NCI-H128 (cell line): ENCODE data around the gene PLSCR3.

Source experiments
- DNase-seq: peaks from one replicate; lab custom pipeline; 2025; ENCODE audit not compliant: unreplicated experiment; lab: John Stamatoyannopoulos, UW

The PLSCR3 gene

GRCh38 chr17:7426896-7427489 is 32.7 kb upstream of the PLSCR3 start:
- no peak for DNase-seq

DNA sequence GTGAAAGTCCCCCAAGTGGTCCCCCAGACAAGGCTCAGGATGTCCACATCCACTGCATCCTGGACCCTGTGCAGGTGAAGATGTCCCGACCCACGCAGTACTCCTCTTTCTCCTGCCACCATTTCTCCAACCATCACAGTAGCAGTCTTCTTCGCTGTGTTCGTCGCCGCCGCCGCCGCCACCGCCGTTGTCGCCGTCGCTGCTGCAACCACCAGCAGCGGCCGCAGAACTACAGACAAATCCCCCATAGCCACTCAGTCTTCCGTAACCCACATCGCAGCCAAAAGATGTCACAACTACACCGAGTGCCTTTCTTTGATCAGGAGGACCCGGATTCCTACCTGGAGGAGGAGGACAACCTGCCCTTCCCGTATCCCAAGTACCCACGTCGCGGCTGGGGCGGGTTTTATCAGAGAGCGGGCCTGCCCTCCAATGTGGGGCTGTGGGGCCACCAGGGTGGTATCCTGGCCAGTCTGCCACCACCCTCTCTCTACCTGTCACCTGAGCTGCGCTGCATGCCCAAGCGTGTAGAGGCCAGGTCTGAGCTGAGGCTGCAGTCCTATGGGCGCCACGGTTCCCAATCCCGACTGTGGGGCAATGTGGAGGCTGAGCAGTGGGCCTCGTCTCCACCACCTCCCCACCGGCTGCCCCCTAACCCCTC is 32.0 kb upstream of the PLSCR3 start:
- DNase-seq = no peak

DNA sequence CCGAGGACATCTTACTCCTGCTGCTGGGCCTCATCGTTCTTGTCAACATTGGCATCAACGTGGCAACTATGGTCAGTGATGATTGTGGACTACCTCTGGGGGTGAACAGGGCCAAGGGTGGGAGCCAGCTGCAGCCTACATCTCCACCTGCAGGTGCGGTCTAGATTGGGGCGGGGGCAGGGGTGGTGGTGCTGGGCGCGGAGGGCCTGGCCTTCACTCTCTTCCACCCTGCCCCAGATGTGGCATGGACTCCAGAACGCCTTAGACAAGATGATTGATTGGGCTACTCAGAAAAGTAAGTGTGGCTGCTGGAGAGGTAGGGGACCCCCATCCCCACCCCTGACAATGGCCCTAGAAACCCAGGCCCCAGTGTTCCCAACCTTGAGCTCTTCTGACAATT is 31.4 kb upstream of the PLSCR3 start:
- no peak for DNase-seq

- DNase-seq = no peak
Measured at GRCh38 chr17:7425316-7425715, 31.0 kb upstream of the PLSCR3 start, which contains the start of gene SPEM2. Gene SPEM2 (plus strand): TSS chr17:7425616. CDS start chr17:7425689, 73 bp downstream.

DNA sequence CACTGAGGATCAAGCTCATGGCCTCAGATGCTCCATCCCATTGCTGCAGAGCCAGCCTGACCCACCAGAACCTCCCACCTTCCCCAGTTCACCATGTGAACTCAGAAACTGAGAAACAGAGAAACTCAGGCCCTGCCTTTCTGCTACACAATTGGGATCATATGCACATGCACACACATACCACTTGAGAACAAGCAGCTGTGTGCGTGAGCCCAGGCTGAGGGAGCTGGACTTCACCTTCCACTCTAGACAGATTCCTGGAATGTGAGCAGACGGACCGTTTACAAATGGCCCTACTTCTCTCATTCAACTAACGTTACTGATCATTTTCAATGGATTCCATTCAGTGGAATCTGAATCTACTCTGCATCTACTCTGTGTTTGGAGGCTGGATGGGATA is 29.4 kb upstream of the PLSCR3 start:
- no peak for DNase-seq

GRCh38 chr17:7421186-7421585 is 26.9 kb upstream of the PLSCR3 start:
- no peak for DNase-seq

- no peak for DNase-seq
Measured at GRCh38 chr17:7419819-7420610, 25.7 kb upstream of the PLSCR3 start, which contains the start of gene SPEM1. Gene SPEM1 (plus strand): TSS chr17:7420324. CDS start chr17:7420385, 61 bp downstream.

- DNase-seq = no peak
Measured at GRCh38 chr17:7418472-7419152, 24.3 kb upstream of the PLSCR3 start.

DNA sequence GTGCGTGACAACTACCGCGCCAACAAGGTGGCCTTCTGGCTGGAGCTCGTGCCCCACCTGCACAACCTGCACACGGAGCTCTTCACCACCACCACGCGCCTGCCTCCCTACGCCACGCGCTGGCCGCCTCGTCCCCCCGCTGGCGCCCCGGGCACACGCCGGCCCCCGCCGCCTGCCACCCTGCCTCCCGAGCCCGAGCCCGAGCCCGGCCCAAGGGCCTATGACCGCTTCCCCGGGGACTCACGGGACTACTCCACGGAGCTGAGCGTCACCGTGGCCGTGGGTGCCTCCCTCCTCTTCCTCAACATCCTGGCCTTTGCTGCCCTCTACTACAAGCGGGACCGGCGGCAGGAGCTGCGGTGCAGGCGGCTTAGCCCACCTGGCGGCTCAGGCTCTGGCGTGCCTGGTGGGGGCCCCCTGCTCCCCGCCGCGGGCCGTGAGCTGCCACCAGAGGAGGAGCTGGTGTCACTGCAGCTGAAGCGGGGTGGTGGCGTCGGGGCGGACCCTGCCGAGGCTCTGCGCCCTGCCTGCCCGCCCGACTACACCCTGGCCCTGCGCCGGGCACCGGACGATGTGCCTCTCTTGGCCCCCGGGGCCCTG is 22.8 kb upstream of the PLSCR3 start:
- no peak for DNase-seq

GRCh38 chr17:7416323-7416722 is 22.0 kb upstream of the PLSCR3 start:
- DNase-seq = no peak

DNA sequence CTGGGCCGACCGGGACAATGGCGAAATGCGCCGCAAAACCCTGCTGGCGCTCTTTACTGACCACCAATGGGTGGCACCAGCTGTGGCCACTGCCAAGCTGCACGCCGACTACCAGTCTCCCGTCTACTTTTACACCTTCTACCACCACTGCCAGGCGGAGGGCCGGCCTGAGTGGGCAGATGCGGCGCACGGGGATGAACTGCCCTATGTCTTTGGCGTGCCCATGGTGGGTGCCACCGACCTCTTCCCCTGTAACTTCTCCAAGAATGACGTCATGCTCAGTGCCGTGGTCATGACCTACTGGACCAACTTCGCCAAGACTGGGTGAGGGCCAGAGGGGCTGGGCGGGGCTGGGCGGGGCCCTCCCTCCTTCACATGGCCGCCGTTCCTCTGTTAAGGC is 21.5 kb upstream of the PLSCR3 start:
- no peak for DNase-seq

DNA sequence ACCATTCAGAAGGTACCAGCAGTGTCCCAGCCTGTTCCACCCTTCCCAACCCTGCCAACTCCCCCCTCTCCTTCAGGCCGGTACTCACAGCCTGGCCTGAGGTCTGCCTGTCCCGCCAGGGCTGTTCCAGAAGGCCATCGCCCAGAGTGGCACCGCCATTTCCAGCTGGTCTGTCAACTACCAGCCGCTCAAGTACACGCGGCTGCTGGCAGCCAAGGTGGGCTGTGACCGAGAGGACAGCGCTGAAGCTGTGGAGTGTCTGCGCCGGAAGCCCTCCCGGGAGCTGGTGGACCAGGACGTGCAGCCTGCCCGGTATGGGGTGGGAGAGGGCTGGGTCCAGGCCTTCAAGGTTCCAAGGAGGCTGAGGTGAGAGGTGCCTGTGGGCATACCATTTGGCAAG is 20.5 kb upstream of the PLSCR3 start:
- DNase-seq = no peak

GRCh38 chr17:7413346-7413985 is 19.1 kb upstream of the PLSCR3 start:
- DNase-seq = no peak

DNA sequence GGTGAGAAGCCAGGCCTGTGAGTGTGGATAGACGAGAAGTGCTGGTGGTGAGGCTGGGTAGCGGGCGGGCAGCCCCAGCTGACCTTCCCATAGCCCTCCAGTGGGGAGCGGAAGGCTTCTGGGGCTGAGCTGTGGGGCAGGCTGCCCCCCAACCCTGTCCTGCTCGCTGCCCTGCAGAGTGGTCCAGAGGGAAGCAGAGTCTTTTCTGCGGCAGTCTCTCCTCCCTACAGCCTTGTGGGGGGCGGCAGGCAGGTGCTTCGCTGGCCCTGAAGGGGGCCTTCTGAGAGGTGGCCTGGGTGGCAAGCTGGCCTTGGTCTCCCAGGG is 17.1 kb upstream of the PLSCR3 start:
- no peak for DNase-seq

- DNase-seq = no peak
Measured at GRCh38 chr17:7410634-7411426, 16.5 kb upstream of the PLSCR3 start.

- DNase-seq = no peak
Measured at GRCh38 chr17:7409716-7410115, 15.4 kb upstream of the PLSCR3 start.

GRCh38 chr17:7408863-7409262 is 14.5 kb upstream of the PLSCR3 start:
- no peak for DNase-seq

DNA sequence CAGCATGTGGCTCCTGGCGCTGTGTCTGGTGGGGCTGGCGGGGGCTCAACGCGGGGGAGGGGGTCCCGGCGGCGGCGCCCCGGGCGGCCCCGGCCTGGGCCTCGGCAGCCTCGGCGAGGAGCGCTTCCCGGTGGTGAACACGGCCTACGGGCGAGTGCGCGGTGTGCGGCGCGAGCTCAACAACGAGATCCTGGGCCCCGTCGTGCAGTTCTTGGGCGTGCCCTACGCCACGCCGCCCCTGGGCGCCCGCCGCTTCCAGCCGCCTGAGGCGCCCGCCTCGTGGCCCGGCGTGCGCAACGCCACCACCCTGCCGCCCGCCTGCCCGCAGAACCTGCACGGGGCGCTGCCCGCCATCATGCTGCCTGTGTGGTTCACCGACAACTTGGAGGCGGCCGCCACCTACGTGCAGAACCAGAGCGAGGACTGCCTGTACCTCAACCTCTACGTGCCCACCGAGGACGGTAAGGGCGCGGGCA is 14.0 kb upstream of the PLSCR3 start:
- no peak for DNase-seq

GRCh38 chr17:7407485-7408251 is 13.3 kb upstream of the PLSCR3 start, which contains the start of gene NLGN2:
Gene NLGN2 (plus strand): TSS chr17:7407845. CDS start chr17:7408256, 411 bp downstream.
- DNase-seq = no peak
